PFSK-1 (cell line): ENCODE data around the gene ZDHHC14.

Source experiments
- FOXP2 ChIP-seq: optimal IDR thresholded peaks from 2 replicates; pipeline ENCODE3; 2011; ENCODE audit warnings: borderline replicate concordance, control low read depth, inconsistent platforms; ENCODE audit not compliant: insufficient read depth; ENCODE audit errors: extremely low read length, extremely low read depth
- POLR2AphosphoS5 ChIP-seq: IDR thresholded peaks from 2 replicates; pipeline ENCODE4 v1.6.1; 2012; ENCODE audit warnings: low read depth, mild to moderate bottlenecking, control low read depth, low read length, moderate library complexity
- SIN3A ChIP-seq: IDR thresholded peaks from 2 replicates; pipeline ENCODE4 v1.6.1; 2012; ENCODE audit warnings: mild to moderate bottlenecking, low read length, moderate library complexity, borderline replicate concordance; ENCODE audit not compliant: insufficient read depth
- TAF1 ChIP-seq: IDR thresholded peaks from 2 replicates; pipeline ENCODE4 v1.6.1; 2012; ENCODE audit warnings: low read length, control low read depth, borderline replicate concordance; ENCODE audit not compliant: insufficient read depth
- TF ChIP-seq, protein P1 (sequence below), 2 experiments: IDR thresholded peaks; 2 replicates each; pipeline versions ENCODE4 v1.6.1 to v1.8.0; 2011 to 2012; ENCODE audit warnings: low read depth in 2 of 2, low read length in 2 of 2, control low read depth in 1 of 2, inconsistent platforms in 1 of 2, mild to moderate bottlenecking in 1 of 2, moderate library complexity in 1 of 2; ENCODE audit not compliant: insufficient read depth in 1 of 2

The ZDHHC14 gene

DNA sequence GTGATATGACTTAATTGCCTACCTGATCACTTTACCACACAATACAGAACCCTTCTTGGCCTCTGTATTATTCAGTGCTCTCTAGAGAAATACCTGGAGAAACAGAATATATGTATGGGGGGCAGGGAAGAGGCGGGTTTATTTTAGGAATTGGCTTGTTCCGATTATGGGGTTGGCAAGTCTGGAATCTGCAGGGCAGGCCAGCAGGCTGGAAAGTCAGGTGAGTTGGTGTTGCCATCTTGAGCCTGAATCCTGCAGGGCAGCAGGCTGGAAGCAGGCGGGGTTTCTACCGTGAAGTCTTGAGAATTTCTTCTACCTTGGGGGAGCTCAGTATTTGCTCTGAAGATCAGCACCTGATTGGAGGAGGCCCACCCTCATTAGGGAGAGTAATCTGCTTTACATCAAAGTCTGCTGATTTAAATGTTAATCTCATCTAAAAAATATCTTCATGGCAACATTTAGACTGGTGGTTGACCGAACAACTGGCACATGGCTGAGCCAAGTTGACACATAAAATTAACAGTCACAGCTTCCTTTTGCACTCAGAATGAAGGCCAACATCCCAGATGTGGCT, 193.9 kb downstream of the ZDHHC14 start:
- TF ChIP-seq FOXP2 (no peak), POLR2AphosphoS5 (no peak), TAF1 (no peak), SIN3A (no peak)
- TF ChIP-seq, protein P1, sequence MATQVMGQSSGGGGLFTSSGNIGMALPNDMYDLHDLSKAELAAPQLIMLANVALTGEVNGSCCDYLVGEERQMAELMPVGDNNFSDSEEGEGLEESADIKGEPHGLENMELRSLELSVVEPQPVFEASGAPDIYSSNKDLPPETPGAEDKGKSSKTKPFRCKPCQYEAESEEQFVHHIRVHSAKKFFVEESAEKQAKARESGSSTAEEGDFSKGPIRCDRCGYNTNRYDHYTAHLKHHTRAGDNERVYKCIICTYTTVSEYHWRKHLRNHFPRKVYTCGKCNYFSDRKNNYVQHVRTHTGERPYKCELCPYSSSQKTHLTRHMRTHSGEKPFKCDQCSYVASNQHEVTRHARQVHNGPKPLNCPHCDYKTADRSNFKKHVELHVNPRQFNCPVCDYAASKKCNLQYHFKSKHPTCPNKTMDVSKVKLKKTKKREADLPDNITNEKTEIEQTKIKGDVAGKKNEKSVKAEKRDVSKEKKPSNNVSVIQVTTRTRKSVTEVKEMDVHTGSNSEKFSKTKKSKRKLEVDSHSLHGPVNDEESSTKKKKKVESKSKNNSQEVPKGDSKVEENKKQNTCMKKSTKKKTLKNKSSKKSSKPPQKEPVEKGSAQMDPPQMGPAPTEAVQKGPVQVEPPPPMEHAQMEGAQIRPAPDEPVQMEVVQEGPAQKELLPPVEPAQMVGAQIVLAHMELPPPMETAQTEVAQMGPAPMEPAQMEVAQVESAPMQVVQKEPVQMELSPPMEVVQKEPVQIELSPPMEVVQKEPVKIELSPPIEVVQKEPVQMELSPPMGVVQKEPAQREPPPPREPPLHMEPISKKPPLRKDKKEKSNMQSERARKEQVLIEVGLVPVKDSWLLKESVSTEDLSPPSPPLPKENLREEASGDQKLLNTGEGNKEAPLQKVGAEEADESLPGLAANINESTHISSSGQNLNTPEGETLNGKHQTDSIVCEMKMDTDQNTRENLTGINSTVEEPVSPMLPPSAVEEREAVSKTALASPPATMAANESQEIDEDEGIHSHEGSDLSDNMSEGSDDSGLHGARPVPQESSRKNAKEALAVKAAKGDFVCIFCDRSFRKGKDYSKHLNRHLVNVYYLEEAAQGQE (IDR thresholded peaks at IDR 0.05; ENCODE audit: insufficient read depth in 1 of 2, low read depth in 2 of 2, low read length in 2 of 2): no peak

DNA sequence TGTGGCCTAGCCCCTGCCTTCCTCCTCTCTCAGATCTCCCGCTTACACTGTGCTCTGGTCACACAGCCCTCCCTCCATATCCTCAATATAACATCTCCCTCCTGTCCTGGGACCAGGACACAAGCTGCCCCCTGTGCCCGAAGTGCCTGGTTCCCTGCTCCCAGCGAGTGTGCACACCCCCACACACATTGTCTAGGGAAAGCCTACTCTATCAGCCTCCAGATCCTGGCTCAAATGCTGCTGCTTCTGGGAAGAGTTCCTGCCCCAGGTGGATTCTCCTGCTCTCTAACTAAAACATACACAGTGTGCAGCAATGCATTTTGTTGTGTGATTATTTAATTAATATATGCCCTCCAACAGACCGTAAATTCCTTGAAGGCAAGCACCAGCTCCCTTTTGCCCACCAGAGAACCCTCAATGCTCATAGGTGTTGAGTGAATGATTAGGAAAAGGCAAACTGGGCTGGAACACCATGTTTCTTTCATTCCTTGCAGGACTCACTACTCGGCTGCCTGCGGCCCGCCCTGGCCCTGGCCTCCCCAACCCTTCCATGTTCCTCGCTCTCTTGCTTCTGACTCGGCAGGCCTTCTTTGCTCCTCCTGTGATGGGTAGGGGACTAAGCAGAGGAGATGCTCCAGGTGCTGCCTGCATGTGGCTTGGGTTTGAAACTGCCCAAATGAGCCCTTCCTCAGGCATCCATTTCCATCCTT, 194.6 kb downstream of the ZDHHC14 start:
- TF ChIP-seq POLR2AphosphoS5 (no peak), FOXP2 (no peak), TAF1 (no peak), SIN3A (no peak)
- TF ChIP-seq, protein P1 (IDR thresholded peaks at IDR 0.05; ENCODE audit: insufficient read depth in 1 of 2, low read depth in 2 of 2, low read length in 2 of 2): no peak

DNA sequence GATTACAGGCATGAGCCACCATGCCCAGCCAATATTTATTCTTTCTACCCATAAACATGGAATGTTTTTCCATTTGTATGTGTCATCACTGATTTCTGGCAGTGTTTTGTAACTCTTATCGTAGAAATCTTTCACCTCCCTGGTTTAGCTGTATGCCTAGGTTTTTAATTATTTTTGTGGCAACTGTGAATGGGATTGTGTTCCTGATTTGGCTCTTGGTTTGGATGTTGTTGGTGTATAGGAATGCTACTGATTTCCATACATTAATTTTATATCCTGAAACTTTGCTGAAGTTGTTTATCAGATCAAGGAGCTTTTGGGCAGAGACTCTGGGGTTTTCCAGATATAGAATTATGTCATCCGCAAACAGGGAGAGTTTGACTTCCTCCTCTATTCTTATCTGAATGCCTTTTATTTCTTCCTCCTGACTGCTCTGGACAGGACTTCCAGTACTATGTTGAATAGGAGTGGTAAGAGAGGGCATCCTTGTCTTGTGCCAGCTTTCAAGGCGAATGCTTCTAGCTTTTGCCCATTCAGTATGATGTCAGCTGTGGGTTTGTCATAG, 198.6 kb downstream of the ZDHHC14 start:
- TF ChIP-seq SIN3A: no peak
- TF ChIP-seq TAF1: no peak
- TF ChIP-seq, protein P1 (IDR thresholded peaks at IDR 0.05; ENCODE audit: insufficient read depth in 1 of 2, low read depth in 2 of 2, low read length in 2 of 2): no peak
- TF ChIP-seq FOXP2: no peak
- no peak for TF ChIP-seq POLR2AphosphoS5

DNA sequence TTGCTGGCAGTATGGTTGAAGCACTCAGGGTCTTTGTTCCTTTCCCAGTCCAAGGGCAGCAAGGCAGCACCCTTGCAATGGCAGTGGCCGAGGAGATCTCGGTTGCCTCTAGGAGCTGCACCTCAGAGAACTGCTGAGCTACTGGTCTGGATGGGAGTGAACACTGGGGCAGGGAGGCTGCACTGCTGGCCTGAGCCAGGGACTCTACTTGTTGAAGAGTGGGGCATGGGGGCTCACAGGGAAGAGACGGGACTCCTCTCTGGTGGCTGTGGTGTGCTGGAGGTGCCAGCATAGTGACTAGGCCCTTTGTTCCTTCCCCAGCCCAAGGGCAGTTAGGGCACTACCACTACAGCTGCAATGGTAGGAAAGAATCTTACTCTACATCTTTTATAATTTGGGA, 203.0 kb downstream of the ZDHHC14 start:
- TF ChIP-seq FOXP2: no peak
- no peak for TF ChIP-seq TAF1
- TF ChIP-seq, protein P1 (IDR thresholded peaks at IDR 0.05; ENCODE audit: insufficient read depth in 1 of 2, low read depth in 2 of 2, low read length in 2 of 2): no peak
- TF ChIP-seq POLR2AphosphoS5: no peak
- no peak for TF ChIP-seq SIN3A
